ENCODE data around the gene GABRB1.

The GABRB1 gene

GRCh38 chr4:47224361-47224760 lies 193.0 kb downstream of the GABRB1 start:
- TF ChIP-seq SNAI2 (CRISPR knock-in tag; IDR thresholded peaks at IDR 0.05) = no peak
- no peak for TF ChIP-seq POU6F1 (CRISPR knock-in tag; IDR thresholded peaks at IDR 0.05; ENCODE audit: borderline replicate concordance, low read depth)
- no peak for TF ChIP-seq ARNTL (CRISPR knock-in tag; IDR thresholded peaks at IDR 0.05; ENCODE audit: borderline replicate concordance, low read depth)
- TF ChIP-seq ZFP30 (CRISPR knock-in tag; IDR thresholded peaks at IDR 0.05) = no peak
- TF ChIP-seq ZC3H10 (CRISPR knock-in tag; IDR thresholded peaks at IDR 0.05) = no peak
- TF ChIP-seq ESRRG (CRISPR knock-in tag; IDR thresholded peaks at IDR 0.05) = no peak
- TF ChIP-seq TOX (CRISPR knock-in tag; IDR thresholded peaks at IDR 0.05; ENCODE audit: borderline replicate concordance) = no peak
- no peak for TF ChIP-seq PPARA (CRISPR knock-in tag; IDR thresholded peaks at IDR 0.05; ENCODE audit: borderline replicate concordance)
- no peak for ATAC-seq

- no peak for ATAC-seq
- no peak for TF ChIP-seq TSHZ2 (CRISPR knock-in tag; IDR thresholded peaks at IDR 0.05)
- no peak for TF ChIP-seq ZNF70 (CRISPR knock-in tag; IDR thresholded peaks at IDR 0.05)
- no peak for TF ChIP-seq ZC3H10 (CRISPR knock-in tag; IDR thresholded peaks at IDR 0.05)
- no peak for TF ChIP-seq SNAI2 (CRISPR knock-in tag; IDR thresholded peaks at IDR 0.05)
- no peak for TF ChIP-seq PPARA (CRISPR knock-in tag; IDR thresholded peaks at IDR 0.05; ENCODE audit: borderline replicate concordance)
- no peak for TF ChIP-seq PATZ1 (CRISPR knock-in tag; IDR thresholded peaks at IDR 0.05; ENCODE audit: borderline replicate concordance)
- TF ChIP-seq BACH2 (CRISPR knock-in tag; IDR thresholded peaks at IDR 0.05; ENCODE audit: borderline replicate concordance) = no peak
- TF ChIP-seq OSR1 (CRISPR knock-in tag; IDR thresholded peaks at IDR 0.05) = no peak
- no peak for TF ChIP-seq GLIS3 (CRISPR knock-in tag; IDR thresholded peaks at IDR 0.05)
- TF ChIP-seq ESRRG (CRISPR knock-in tag; IDR thresholded peaks at IDR 0.05) = no peak
- no peak for TF ChIP-seq CSDC2 (CRISPR knock-in tag; IDR thresholded peaks at IDR 0.05)
- TF ChIP-seq POU6F1 (CRISPR knock-in tag; IDR thresholded peaks at IDR 0.05; ENCODE audit: borderline replicate concordance, low read depth) = no peak
- no peak for TF ChIP-seq TCF4 (CRISPR knock-in tag; IDR thresholded peaks at IDR 0.05; ENCODE audit: borderline replicate concordance)
- no peak for TF ChIP-seq ARNTL (CRISPR knock-in tag; IDR thresholded peaks at IDR 0.05; ENCODE audit: borderline replicate concordance, low read depth)
- no peak for TF ChIP-seq ZNF8 (CRISPR knock-in tag; IDR thresholded peaks at IDR 0.05)
- no peak for TF ChIP-seq CSRNP3 (CRISPR knock-in tag; IDR thresholded peaks at IDR 0.05)
- no peak for TF ChIP-seq TOX (CRISPR knock-in tag; IDR thresholded peaks at IDR 0.05; ENCODE audit: borderline replicate concordance)
- no peak for TF ChIP-seq RARB (CRISPR knock-in tag; IDR thresholded peaks at IDR 0.05)
- TF ChIP-seq ISL1 (CRISPR knock-in tag; IDR thresholded peaks at IDR 0.05) = no peak
These were observed 204.4 kb downstream of the GABRB1 start for GRCh38 chr4:47235721-47236120.

- ATAC-seq = no peak
- TF ChIP-seq CSDC2 (CRISPR knock-in tag; IDR thresholded peaks at IDR 0.05) = no peak
- TF ChIP-seq PPARA (CRISPR knock-in tag; IDR thresholded peaks at IDR 0.05; ENCODE audit: borderline replicate concordance) = no peak
- no peak for TF ChIP-seq ESRRG (CRISPR knock-in tag; IDR thresholded peaks at IDR 0.05)
- TF ChIP-seq ZNF70 (CRISPR knock-in tag; IDR thresholded peaks at IDR 0.05) = no peak
- TF ChIP-seq PATZ1 (CRISPR knock-in tag; IDR thresholded peaks at IDR 0.05; ENCODE audit: borderline replicate concordance) = no peak
- TF ChIP-seq SNAI2 (CRISPR knock-in tag; IDR thresholded peaks at IDR 0.05) = no peak
- no peak for TF ChIP-seq TOX (CRISPR knock-in tag; IDR thresholded peaks at IDR 0.05; ENCODE audit: borderline replicate concordance)
- no peak for TF ChIP-seq GLIS3 (CRISPR knock-in tag; IDR thresholded peaks at IDR 0.05)
- no peak for TF ChIP-seq TSHZ2 (CRISPR knock-in tag; IDR thresholded peaks at IDR 0.05)
- no peak for TF ChIP-seq ZC3H10 (CRISPR knock-in tag; IDR thresholded peaks at IDR 0.05)
These were observed 207.3 kb downstream of the GABRB1 start for GRCh38 chr4:47238667-47239066.

Data from SK-N-SH treated with all-trans-retinoic acid at 6 μM for 48 hours (cell line).